Measurements from ENCODE around the gene TMEM258.

TMEM258 gene

DNA sequence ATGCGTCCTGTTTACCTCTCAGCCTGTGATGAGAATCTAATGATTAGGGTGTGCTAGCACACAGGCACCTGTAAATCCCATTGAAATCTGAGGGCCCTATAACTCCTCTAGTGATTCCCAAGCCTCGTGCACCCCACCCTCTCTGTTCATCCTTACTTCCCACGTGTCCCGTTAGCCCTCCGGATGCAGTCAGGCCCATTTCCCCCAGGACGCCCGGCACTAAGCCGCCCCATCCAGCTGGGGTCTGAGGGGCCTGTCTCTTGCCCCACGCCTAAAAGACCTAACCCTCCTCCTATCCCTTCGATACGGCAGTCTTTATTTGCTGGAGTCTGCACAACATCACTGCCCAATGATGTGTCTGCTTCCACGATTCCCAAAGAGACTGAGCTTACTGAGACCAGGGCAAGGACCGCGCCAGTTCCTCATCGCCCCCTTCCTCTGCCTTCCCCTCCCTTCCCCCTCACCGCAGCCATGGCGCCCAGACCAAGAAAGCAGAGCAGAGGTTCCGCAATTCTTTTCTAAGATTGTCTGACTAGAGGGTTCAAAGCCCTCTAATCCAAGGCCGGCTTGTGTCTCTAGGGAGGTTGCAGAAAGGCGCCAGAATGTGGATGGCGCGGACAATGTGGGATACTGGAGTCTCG, 34.7 kb upstream of the TMEM258 start:
- in situ Hi-C loops (cut with MboI; ENCODE audit: low sequenced_read_pairs, unreplicated experiment), result no loop called here
- no peak for TF ChIP-seq CTCF (IDR thresholded peaks at IDR 0.05; ENCODE audit: borderline replicate concordance, control extremely low read depth, extremely low read depth, insufficient read depth, missing control alignments)
- DNase-seq (ENCODE audit: low spot score), result peak; percentile 45

- in situ Hi-C loops (cut with MboI; ENCODE audit: low sequenced_read_pairs, unreplicated experiment), result no loop called here
- DNase-seq (ENCODE audit: low spot score), result no peak
- no peak for TF ChIP-seq CTCF (IDR thresholded peaks at IDR 0.05; ENCODE audit: borderline replicate concordance, control extremely low read depth, extremely low read depth, insufficient read depth, missing control alignments)
Observed at GRCh38 chr11:61820174-61820573, 27.8 kb upstream of the TMEM258 start.

DNA sequence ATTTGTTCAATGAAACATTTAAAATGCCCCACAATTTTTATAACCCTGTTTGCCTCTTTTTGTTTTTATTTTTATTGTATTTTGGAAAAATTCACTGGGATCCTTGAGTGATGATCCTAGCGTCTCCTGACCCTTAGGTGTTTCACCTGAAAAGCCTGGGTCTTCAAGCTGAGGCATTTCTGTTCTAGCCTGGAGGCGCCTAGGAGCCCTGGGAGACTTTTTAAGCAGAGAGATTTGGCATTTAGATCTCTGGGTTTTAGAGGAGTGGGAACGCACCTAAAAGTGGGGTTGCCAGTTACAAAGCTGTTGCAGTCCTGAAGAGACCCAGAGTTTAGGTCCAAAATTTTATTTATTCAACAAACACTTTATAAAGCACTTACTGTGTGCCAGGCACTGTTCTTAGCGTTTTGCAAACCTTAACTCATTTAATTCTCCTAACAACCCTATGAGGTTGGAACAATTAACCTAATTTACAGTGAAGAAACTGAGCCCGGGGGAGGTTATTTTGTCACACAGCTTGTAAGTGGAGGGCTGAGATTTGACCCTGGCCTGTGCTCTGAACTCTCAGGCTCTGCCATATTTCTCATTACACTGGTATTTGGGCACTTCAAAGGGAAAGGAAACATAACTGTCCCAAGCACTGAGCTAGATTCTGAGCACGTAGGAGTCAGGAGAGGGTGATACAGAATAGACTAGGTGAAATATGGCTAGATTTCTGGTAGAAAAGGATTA, 25.2 kb upstream of the TMEM258 start:
- no peak for DNase-seq (ENCODE audit: low spot score)
- no peak for TF ChIP-seq CTCF (IDR thresholded peaks at IDR 0.05; ENCODE audit: borderline replicate concordance, control extremely low read depth, extremely low read depth, insufficient read depth, missing control alignments)
- in situ Hi-C loops (cut with MboI; ENCODE audit: low sequenced_read_pairs, unreplicated experiment), result no loop called here

GRCh38 chr11:61816736-61817455, 24.5 kb upstream of the TMEM258 start, which contains the start of gene FADS1:
FADS1 (minus strand) TSS chr11:61817003; CDS start chr11:61816929, 74 bp downstream.
- in situ Hi-C loops (cut with MboI; ENCODE audit: low sequenced_read_pairs, unreplicated experiment), result no loop called here
- TF ChIP-seq CTCF (IDR thresholded peaks at IDR 0.05; ENCODE audit: borderline replicate concordance, control extremely low read depth, extremely low read depth, insufficient read depth, missing control alignments), result peak; percentile 76
- DNase-seq (ENCODE audit: low spot score), result peak; percentile 87

DNA sequence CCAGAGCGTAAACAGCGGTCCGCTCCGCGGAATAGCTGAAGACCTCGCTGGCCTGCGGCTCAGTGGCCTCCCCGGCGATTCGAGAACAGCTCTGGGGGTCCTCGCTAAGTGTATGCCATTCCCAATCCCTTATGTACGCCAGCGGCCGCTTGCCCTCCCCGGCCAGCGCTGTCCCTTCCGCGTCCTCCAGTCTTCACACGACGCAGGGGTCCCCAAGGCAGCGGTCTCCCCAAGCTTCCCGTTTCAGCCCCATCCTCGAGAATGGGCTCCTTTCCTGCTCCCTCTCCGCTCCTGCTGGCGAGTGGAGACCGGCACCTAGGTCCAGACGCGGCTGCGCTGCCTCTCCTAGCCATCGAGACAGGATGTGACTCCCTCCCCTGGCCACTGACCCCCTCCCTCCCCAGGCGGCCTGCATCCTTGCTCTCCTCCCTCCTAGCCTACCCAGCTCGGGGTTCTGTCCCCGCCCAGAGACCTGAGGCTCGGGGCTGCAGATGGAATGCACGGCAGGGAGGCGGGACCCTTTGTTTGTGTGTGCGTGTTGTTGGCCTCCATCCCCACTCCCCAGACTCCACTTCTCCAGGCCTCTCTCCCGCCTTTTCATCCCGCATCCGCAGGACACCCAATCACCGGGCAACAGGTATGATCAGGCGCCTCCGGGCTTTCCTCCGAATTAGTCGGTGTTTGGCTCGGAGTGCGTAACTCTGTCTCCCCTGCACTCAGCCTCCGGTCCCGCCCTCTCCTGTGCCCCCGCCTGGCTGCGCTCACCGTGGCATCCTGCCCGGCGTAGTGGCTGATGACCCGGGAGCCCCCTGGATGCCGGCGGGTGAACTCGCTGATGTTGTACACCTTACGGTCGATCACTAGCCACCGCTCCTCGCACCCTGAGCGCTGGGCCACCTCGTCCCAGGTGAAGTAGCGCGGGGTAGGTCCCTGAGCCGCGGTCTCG, 23.7 kb upstream of the TMEM258 start:
- peak; percentile 72 for DNase-seq (ENCODE audit: low spot score)
- no peak for TF ChIP-seq CTCF (IDR thresholded peaks at IDR 0.05; ENCODE audit: borderline replicate concordance, control extremely low read depth, extremely low read depth, insufficient read depth, missing control alignments)
- in situ Hi-C loops (cut with MboI; ENCODE audit: low sequenced_read_pairs, unreplicated experiment), result no loop called here
